Measurements from ENCODE around the gene TLE2. TPM values are rescaled to one million over a fixed set of nuclear protein-coding genes. Genes with fewer than 3 reads are reported as not detected.

The TLE2 gene
- total RNA-seq, 1 donor from 2014 or later = 2.3 TPM

DNA sequence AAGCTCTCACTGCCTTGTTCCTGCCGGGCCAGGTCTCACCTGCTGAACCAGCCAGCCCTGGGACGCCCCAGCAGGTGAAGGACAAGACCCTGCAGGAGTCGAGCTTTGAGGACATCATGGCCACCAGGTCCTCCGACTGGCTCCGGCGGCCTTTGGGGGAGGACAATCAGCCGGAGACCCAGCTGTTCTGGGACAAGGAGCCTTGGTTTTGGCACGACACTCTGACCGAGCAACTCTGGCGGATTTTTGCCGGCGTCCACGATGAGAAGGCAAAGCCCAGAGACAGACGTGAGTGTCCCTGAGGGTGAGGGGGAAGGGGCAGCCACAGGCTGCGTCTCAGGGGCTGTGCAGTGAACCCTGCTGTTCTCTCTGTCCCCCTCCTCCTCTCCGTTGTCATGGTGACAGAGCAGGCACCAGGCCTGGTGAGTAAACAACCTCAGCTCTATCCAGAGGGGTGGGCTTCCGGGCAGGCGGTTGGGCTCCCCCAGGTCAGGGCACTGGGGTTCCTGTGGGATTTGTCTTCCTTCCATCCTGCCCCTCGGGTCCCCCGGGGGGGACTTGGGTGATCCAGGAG, 42.0 kb downstream of the TLE2 start:
- no peak overlapping the region for H3K27ac Mint-ChIP-seq
- intact Hi-C loops (cut with micrococcal nuclease) = no loop called here
- no peaks in the 10 kb centered on the region for H3K4me1 Mint-ChIP-seq
- H3K9me3 Mint-ChIP-seq = no peaks in the 10 kb centered on the region
- peaks cover 15% of the 10 kb centered on the region for H3K27me3 Mint-ChIP-seq
- no peak overlapping the region for H3K4me3 Mint-ChIP-seq
- H3K36me3 Mint-ChIP-seq (ENCODE audit: low read depth) = no peaks in the 10 kb centered on the region
- no peak for DNase-seq

DNA sequence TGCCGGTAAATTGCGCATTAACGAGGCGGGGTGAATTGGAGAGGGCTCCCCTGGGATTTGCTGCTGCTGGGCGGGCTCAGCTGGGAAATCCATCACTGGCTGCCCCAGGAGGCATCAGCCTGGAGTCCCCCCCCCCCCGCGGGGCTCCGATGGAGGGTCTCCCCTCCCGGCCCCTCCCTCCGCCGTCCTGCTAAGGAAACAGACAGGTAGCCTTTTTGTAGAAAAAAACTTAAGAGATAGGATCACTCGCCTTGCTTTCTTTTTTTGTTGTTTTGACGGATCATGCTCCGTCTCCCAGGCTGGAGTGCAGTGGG, 44.9 kb downstream of the TLE2 start:
- no peak for DNase-seq
- no peaks in the 10 kb centered on the region for H3K9me3 Mint-ChIP-seq
- H3K4me3 Mint-ChIP-seq = no peak overlapping the region
- no peaks in the 10 kb centered on the region for H3K4me1 Mint-ChIP-seq
- intact Hi-C loops (cut with micrococcal nuclease) = no loop called here
- no peaks in the 10 kb centered on the region for H3K36me3 Mint-ChIP-seq (ENCODE audit: low read depth)
- H3K27ac Mint-ChIP-seq = no peak overlapping the region
- peaks cover 20% of the 10 kb centered on the region for H3K27me3 Mint-ChIP-seq

GRCh38 chr19:2983351-2984214, 45.5 kb downstream of the TLE2 start:
- no peak overlapping the region for H3K27ac Mint-ChIP-seq
- no peak overlapping the region for H3K4me3 Mint-ChIP-seq
- H3K36me3 Mint-ChIP-seq (ENCODE audit: low read depth) = no peaks in the 10 kb centered on the region
- no peaks in the 10 kb centered on the region for H3K9me3 Mint-ChIP-seq
- H3K4me1 Mint-ChIP-seq = no peaks in the 10 kb centered on the region
- intact Hi-C loops (cut with micrococcal nuclease) = no loop called here
- no peak for DNase-seq
- H3K27me3 Mint-ChIP-seq = peaks cover 18% of the 10 kb centered on the region

DNA sequence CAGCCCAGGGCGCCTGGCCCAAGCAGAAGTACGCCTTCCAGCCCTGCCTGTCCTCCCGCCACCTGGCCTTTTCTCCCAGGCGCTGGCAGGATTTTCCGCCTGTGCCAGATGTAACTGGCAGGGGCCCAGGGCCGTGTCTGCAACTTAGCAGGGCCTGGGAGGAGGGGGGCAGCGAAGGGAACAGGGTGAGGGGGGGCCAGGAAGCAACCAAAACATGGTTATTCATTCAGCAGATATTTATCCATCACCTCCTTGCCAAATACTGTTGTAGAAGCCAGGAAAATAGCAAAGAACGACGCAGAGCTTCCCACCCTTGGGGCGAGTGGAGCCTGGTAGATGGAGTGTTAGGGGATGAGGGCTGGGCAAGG, 46.1 kb downstream of the TLE2 start:
- H3K27me3 Mint-ChIP-seq = peaks cover 18% of the 10 kb centered on the region
- H3K27ac Mint-ChIP-seq = no peak overlapping the region
- no peaks in the 10 kb centered on the region for H3K36me3 Mint-ChIP-seq (ENCODE audit: low read depth)
- no peaks in the 10 kb centered on the region for H3K4me1 Mint-ChIP-seq
- no peak overlapping the region for H3K4me3 Mint-ChIP-seq
- H3K9me3 Mint-ChIP-seq = no peaks in the 10 kb centered on the region
- DNase-seq = no peak
- intact Hi-C loops (cut with micrococcal nuclease) = no loop called here

DNA sequence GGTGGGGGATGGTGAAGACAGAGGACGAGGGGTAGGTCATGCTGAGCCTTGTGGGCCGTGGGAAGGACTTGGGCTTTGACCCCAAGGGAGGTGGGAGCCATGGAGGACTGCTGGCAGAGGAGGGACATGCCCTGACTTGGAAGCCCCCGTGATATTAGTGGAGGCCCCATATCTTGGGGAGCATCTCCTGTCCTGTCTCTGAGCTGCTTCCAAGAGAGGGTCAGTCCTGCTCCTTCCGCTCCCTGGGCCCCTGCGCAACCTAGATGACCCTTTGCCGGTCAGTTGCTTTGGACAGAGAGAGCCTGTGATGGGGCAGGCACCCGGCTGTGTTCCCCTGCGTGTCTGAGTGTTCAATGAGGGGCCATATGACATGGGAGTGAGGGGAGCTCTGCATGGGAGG, 46.5 kb downstream of the TLE2 start:
- no peaks in the 10 kb centered on the region for H3K4me1 Mint-ChIP-seq

GRCh38 chr19:2981898-2982297, 47.2 kb downstream of the TLE2 start:
- Mint-ChIP-seq H3K27me3 (peaks cover 18% of the 10 kb centered on the region), H3K36me3 (ENCODE audit: low read depth) (no peaks in the 10 kb centered on the region), H3K9me3 (no peaks in the 10 kb centered on the region), H3K4me3 (no peak overlapping the region), H3K27ac (no peak overlapping the region), H3K4me1 (peaks cover 2% of the 10 kb centered on the region)
- intact Hi-C loops (cut with micrococcal nuclease) = no loop called here
- no peak for DNase-seq

More for the DNA sequence above, 46.5 kb downstream of the TLE2 start:
- intact Hi-C loops (cut with micrococcal nuclease) = no loop called here
- no peak for DNase-seq
- Mint-ChIP-seq H3K36me3 (ENCODE audit: low read depth) (no peaks in the 10 kb centered on the region), H3K4me3 (no peak overlapping the region), H3K9me3 (no peaks in the 10 kb centered on the region), H3K27me3 (peaks cover 18% of the 10 kb centered on the region), H3K27ac (no peak overlapping the region)

DNA sequence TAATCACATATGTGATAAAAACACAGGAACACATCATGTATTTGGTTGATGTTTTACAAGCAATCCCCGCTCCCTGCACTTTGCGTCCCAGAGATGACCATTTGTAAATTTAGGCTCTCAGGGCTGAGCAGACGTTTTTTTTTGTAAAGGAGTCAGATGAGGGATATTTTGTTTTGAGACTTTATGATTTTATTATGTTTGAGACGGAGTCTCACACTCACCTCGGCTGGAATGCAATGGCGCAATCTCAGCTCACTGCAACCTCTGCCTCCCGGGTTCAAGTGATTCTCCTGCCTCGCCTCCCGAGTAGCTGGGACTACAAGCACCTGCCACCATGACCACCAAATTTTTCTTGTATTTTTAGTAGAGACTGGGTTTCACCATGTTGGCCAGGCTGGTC, 50.3 kb downstream of the TLE2 start:
- Mint-ChIP-seq H3K4me3 (no peak overlapping the region), H3K27me3 (peaks cover 20% of the 10 kb centered on the region), H3K36me3 (ENCODE audit: low read depth) (no peaks in the 10 kb centered on the region), H3K4me1 (peaks cover 14% of the 10 kb centered on the region), H3K27ac (no peak overlapping the region), H3K9me3 (no peaks in the 10 kb centered on the region)
- DNase-seq = no peak
- intact Hi-C loops (cut with micrococcal nuclease) = no loop called here

DNA sequence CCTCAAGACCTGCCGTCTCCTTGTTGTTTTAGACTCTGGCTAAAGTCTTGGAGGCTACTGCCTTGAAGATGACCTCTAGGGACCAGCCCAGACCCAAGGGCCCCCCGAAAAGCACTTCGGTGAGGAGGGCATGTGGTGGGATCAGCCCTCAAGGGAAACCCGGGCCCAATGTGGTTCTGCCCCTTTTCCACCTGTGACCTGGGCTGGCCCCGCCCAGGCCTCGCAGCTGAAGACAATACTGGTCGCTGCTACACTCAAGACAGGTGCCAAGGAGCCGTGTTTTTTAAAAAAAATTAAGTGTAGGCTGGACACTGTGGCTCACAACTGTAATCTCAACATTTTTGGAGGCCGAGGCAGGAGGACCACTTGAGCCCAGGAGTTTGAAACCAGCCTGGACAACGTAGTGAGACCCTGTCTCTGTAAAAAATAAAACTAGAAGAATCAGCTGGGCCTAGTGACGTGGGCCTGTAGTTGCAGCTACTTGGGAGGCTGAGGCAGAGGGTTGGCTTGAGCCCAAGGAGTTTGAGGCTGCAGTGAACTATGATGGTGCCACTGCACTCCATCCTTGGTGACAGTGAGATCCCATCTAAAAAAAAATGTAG, 50.8 kb downstream of the TLE2 start:
- intact Hi-C loops (cut with micrococcal nuclease) = no loop called here
- Mint-ChIP-seq H3K27ac (no peak overlapping the region), H3K36me3 (ENCODE audit: low read depth) (no peaks in the 10 kb centered on the region), H3K27me3 (peaks cover 16% of the 10 kb centered on the region), H3K4me3 (no peak overlapping the region), H3K4me1 (peaks cover 14% of the 10 kb centered on the region), H3K9me3 (no peaks in the 10 kb centered on the region)
- no peak for DNase-seq

DNA sequence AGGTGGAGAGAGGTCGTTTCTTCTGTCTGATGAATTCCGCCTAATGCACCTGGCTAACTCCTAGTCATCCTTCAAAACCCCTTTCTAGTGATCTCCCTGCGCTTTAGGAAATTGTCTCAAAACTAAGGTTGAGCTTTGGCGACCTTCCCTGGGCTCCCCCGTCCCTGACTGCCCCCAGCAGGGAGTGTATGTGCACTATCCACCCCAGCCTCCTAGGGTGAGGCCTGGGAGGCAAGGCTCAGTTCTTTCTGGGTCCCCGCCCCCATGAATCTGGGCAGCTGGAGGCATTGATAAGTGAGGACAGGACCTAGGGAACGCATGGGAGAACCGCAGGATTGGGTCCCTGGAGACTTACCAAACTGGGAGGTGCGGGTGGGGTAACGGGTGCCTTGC, 51.3 kb downstream of the TLE2 start:
- intact Hi-C loops (cut with micrococcal nuclease) = loop anchor here (1.0 kb wide), 1 partner anchor 58 kb away; no protein-coding TSS in a partner anchor
- no peak for DNase-seq
- H3K4me1 Mint-ChIP-seq = peaks cover 14% of the 10 kb centered on the region
- no peak overlapping the region for H3K27ac Mint-ChIP-seq
- H3K27me3 Mint-ChIP-seq = peaks cover 12% of the 10 kb centered on the region
- no peaks in the 10 kb centered on the region for H3K9me3 Mint-ChIP-seq
- H3K36me3 Mint-ChIP-seq (ENCODE audit: low read depth) = no peaks in the 10 kb centered on the region
- peak overlapping the region; percentile 88 for H3K4me3 Mint-ChIP-seq

GRCh38 chr19:2977001-2977745, 51.9 kb downstream of the TLE2 start, which contains the start of gene TLE6:
TSS of gene TLE6 (plus strand) at chr19:2977564. CDS start at chr19:2978234, 670 bp downstream.
- peak within 1 kb of the TSS; percentile 87 for H3K27ac Mint-ChIP-seq
- peaks cover 13% of the 10 kb centered on the region for H3K27me3 Mint-ChIP-seq
- no peaks in the 10 kb centered on the region for H3K9me3 Mint-ChIP-seq
- no peaks in the 10 kb centered on the region for H3K36me3 Mint-ChIP-seq (ENCODE audit: low read depth)
- peak; percentile 97 for DNase-seq
- intact Hi-C loops (cut with micrococcal nuclease) = loop anchor here (1.0 kb wide), 1 partner anchor 58 kb away; no protein-coding TSS in a partner anchor
- H3K4me1 Mint-ChIP-seq = peaks cover 14% of the 10 kb centered on the region
- H3K4me3 Mint-ChIP-seq = peak within 1 kb of the TSS; percentile 88

DNA sequence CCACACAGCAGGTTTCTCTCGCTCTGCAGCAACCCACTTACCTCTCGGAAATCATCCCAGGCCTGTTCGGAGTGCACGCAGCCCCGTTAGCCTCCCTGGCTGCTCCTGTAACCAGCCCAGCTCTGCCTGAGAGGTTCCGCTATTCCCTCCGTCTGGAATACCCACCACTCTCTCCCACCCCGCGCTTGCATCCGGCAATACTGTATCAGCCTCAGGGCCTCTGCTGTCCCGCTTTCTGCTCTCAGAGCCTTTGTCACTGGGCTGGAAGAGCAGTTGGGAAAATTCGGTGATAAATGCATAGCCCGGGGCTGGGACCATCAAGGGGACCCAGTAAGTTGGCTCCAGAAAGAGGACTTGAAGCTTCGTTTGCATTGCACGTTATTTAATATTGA, 52.5 kb downstream of the TLE2 start:
- Mint-ChIP-seq H3K9me3 (no peaks in the 10 kb centered on the region), H3K36me3 (ENCODE audit: low read depth) (no peaks in the 10 kb centered on the region), H3K27me3 (peaks cover 9% of the 10 kb centered on the region), H3K27ac (no peak overlapping the region), H3K4me1 (peaks cover 15% of the 10 kb centered on the region), H3K4me3 (peak overlapping the region; percentile 88)
- intact Hi-C loops (cut with micrococcal nuclease) = no loop called here
- no peak for DNase-seq

- H3K36me3 Mint-ChIP-seq (ENCODE audit: low read depth) = no peaks in the 10 kb centered on the region
Observed at GRCh38 chr19:2974342-2975041, 54.6 kb downstream of the TLE2 start.

DNA sequence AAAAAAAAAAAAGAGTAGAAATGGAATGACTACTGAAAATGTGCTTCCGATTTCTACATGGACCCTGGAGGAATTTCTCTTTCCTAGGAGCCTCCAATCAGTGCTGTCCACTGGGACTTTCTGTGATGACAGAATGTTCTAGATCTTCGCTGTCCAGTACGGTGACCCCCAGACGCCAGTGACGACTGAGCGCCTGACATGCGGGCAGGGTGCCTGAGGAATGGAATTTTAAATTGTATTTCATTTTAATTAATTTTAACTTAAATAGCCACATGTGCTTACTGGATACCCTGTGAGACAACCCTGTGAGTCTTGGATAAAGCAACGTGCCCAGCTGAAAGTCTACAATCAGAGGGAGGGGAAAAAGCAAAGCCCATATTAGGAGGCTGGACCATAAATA, 55.9 kb downstream of the TLE2 start:
- Mint-ChIP-seq H3K4me3 (no peak overlapping the region), H3K27me3 (peaks cover 8% of the 10 kb centered on the region), H3K36me3 (ENCODE audit: low read depth) (no peaks in the 10 kb centered on the region), H3K27ac (no peak overlapping the region), H3K4me1 (peaks cover 15% of the 10 kb centered on the region), H3K9me3 (no peaks in the 10 kb centered on the region)
- DNase-seq = no peak
- intact Hi-C loops (cut with micrococcal nuclease) = no loop called here

More at GRCh38 chr19:2974342-2975041, 54.6 kb downstream of the TLE2 start:
- no peak overlapping the region for H3K27ac Mint-ChIP-seq
- H3K9me3 Mint-ChIP-seq = no peaks in the 10 kb centered on the region
- intact Hi-C loops (cut with micrococcal nuclease) = no loop called here
- peaks cover 15% of the 10 kb centered on the region for H3K4me1 Mint-ChIP-seq
- peak overlapping the region; percentile 28 for H3K4me3 Mint-ChIP-seq
- peaks cover 8% of the 10 kb centered on the region for H3K27me3 Mint-ChIP-seq
- peak; percentile 61 for DNase-seq
